GM10248 (cell line): ENCODE data around the gene BICDL1.
A peak's percentile ranks its signal among the peaks of the same experiment; 100 is the strongest.

Experiments used
- CTCF ChIA-PET: fragments of 300-600 bp; sonication (Branson Sonifier 250); formaldehyde crosslinking; extraction: SDS; loops from one replicate; lab custom pipeline; 2021; ENCODE audit warnings: antibody characterized with exemption; lab: Yijun Ruan, JAX
- POLR2A ChIA-PET: fragments of 350-650 bp; sonication (Branson Sonifier 250); formaldehyde crosslinking; extraction: SDS; loops from one replicate; lab custom pipeline; 2020; ENCODE audit warnings: antibody characterized with exemption; lab: Yijun Ruan, JAX
- DNase-seq: peaks from one replicate; pipeline ENCODE4 v3.0.0; 2012; ENCODE audit errors: extremely low spot score
- TF ChIP-seq, protein P1 (sequence below): IDR thresholded peaks from 2 replicates; pipeline ENCODE4 v1.5.1; 2012; ENCODE audit warnings: mild to moderate bottlenecking, low read depth; ENCODE audit errors: extremely low read depth, missing control alignments, control extremely low read depth

The BICDL1 gene

DNA sequence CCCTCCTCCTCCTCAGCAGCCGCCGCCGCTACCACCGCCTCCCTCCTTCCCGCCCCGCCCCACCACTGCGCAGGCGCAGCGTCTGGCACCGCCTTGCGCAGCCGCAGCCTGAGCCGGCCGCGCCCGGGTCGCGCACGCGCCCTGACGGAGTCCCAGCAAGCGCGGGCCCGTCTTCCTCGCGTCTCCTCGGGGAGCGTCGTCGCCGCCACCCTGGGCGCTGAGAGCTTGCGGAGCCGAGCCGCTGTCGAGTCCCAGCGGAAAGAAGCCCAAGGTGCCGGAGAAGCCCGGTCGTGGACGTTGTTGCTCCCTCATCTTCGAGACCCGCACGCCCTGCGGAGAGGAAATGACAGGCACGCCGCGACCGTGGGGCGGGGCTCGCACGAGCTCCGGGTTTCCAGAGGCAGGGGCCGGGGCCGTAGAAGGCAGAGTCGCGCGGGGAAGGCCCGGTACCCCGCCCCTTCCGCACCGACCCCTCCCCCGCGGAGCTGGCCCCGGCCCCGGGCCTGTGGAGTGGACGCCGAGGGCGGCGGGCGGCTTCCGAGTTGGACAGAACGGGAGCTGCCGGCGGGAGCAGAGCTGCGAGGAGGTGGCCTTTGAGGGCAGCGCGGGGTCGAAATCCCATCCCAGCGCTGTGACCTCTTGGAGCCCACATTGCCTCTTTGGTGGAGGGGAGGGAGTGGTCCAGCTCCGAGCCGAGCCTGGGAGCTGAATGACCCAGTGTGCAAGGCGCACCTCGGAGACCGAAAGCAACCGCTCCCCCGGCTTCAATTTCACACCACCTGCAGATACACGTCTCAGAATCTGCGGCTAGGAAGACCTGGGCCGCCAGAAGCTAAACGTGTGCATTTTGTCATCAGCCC, 128.0 kb downstream of the BICDL1 start:
- CTCF ChIA-PET, result interaction anchor here (1.6 to 2.3 kb wide), 6 partner anchors 10 to 111 kb away, joined by 3 to 12 read pairs (median 7); partner anchors contain the start of gene RPLP0
- peak; percentile 96 for DNase-seq
- TF ChIP-seq, protein P1, sequence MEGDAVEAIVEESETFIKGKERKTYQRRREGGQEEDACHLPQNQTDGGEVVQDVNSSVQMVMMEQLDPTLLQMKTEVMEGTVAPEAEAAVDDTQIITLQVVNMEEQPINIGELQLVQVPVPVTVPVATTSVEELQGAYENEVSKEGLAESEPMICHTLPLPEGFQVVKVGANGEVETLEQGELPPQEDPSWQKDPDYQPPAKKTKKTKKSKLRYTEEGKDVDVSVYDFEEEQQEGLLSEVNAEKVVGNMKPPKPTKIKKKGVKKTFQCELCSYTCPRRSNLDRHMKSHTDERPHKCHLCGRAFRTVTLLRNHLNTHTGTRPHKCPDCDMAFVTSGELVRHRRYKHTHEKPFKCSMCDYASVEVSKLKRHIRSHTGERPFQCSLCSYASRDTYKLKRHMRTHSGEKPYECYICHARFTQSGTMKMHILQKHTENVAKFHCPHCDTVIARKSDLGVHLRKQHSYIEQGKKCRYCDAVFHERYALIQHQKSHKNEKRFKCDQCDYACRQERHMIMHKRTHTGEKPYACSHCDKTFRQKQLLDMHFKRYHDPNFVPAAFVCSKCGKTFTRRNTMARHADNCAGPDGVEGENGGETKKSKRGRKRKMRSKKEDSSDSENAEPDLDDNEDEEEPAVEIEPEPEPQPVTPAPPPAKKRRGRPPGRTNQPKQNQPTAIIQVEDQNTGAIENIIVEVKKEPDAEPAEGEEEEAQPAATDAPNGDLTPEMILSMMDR, result no peak

DNA sequence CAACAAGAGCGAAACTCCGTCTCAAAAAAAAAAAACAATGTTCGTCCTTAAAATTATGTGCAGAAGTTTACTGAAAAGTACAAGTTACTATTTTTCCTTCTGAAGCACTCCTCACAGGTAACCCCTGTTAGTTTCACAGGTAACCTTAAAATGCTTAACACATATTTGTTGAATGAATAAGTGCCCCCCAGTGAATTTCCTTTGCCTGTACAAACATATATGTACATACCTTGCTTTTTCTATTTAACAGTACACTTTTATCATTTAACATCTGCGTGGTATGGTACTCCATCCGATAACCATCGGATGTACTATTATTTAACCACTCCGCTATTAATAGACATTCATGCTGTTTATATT, 128.9 kb downstream of the BICDL1 start:
- no peak for DNase-seq
- POLR2A ChIA-PET, result interaction anchor here (1.1 to 7.4 kb wide), 2 partner anchors 31 to 81 kb away, joined by 4 to 97 read pairs; partner anchors contain the start of gene RPLP0
- CTCF ChIA-PET, result interaction anchor here (0.9 to 2.3 kb wide), 7 partner anchors 9 to 110 kb away, joined by 3 to 12 read pairs (median 4); partner anchors contain the start of gene RPLP0
- TF ChIP-seq, protein P1, result no peak

More for the DNA sequence above, 128.0 kb downstream of the BICDL1 start:
- POLR2A ChIA-PET, result interaction anchor here (0.7 to 7.4 kb wide), 6 partner anchors 16 to 1885 kb away, joined by 3 to 97 read pairs (median 4); partner anchors contain the start of genes RNU4-1, RNU4-2 and RPLP0

- CTCF ChIA-PET, result interaction anchor here (0.9 to 2.3 kb wide), 9 partner anchors 9 to 110 kb away, joined by 3 to 12 read pairs (median 4); partner anchors contain the start of gene RPLP0
- TF ChIP-seq, protein P1, result no peak
- POLR2A ChIA-PET, result interaction anchor here (7.4 kb wide), 1 partner anchor 80 kb away, joined by 97 read pairs; the partner anchor contains the start of gene RPLP0
- no peak for DNase-seq
These were observed 129.5 kb downstream of the BICDL1 start for GRCh38 chr12:120118321-120119061.

- TF ChIP-seq, protein P1, result no peak
- ChIA-PET POLR2A (interaction anchor here (0.5 to 7.4 kb wide), 3 partner anchors 79 to 400 kb away, joined by 5 to 97 read pairs (median 5); partner anchors contain the start of gene RPLP0), CTCF (interaction anchor here (0.7 to 2.8 kb wide), 5 partner anchors 10 to 146 kb away, joined by 3 to 11 read pairs (median 4); partner anchors contain the start of genes PXN and RPLP0)
- peak; percentile 56 for DNase-seq
These were observed 130.4 kb downstream of the BICDL1 start for GRCh38 chr12:120119271-120119973.

DNA sequence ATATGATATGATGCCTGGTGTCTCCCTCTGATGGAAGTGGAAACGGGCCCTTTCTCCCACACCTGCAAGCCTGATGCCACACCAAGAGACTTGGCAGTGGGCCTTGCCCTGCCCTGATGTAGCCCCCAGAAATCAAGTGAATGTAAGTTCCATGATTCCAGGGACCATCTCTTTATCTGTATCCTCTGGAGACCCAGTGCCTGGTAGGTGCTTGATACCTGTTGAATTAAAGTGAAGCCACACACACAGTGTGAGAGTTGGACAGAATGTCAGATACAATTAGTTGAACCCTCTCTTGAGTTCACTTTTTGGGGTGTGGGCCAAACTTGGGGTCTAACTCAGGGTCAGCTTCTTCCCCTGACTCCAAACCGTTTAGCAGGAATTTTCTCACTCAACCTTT, 132.3 kb downstream of the BICDL1 start:
- CTCF ChIA-PET, result interaction anchor here (1.1 to 2.8 kb wide), 4 partner anchors 11 to 55 kb away, joined by 3 to 11 read pairs (median 4); no protein-coding TSS in a partner anchor
- no peak for DNase-seq
- TF ChIP-seq, protein P1, result no peak
- POLR2A ChIA-PET, result interaction anchor here (1.1 to 7.4 kb wide), 2 partner anchors 12 to 77 kb away, joined by 11 to 97 read pairs; partner anchors contain the start of gene RPLP0
